ENCODE results near the gene SPSB1. TPM values are rescaled to one million over a fixed set of nuclear protein-coding genes. Genes with fewer than 3 reads are reported as not detected.
A peak's percentile ranks its signal among the peaks of the same experiment; 100 is the strongest.

The SPSB1 gene
- total RNA-seq, 1 experiment from 2014 or later, result 2.9 TPM

- Histone ChIP-seq H3K9me3 (ENCODE audit: control insufficient read depth, low read depth, low read length) (no peaks in the 10 kb centered on the region), H3K56ac (ENCODE audit: insufficient read length, low read depth, low read length) (no peak overlapping the region), H4K8ac (replicated peaks; ENCODE audit: insufficient read length, low read depth, low read length) (no peak overlapping the region), H2BK20ac (ENCODE audit: low read depth, low read length, poor library complexity, severe bottlenecking) (no peak overlapping the region), H3K27me3 (ENCODE audit: insufficient read depth, low read length) (no peaks in the 10 kb centered on the region), H2AFZ (ENCODE audit: low read length) (no peak overlapping the region), H4K5ac (ENCODE audit: insufficient read length, low read depth, low read length) (no peak overlapping the region), H3K79me2 (ENCODE audit: insufficient read depth, low read length) (no peaks in the 10 kb centered on the region), H3K18ac (ENCODE audit: insufficient read length, low read depth, low read length) (no peak overlapping the region), H3K4ac (ENCODE audit: low read depth, low read length) (no peak overlapping the region), H4K20me1 (ENCODE audit: control insufficient read depth, insufficient read depth, insufficient read length) (no peaks in the 10 kb centered on the region), H3K23ac (ENCODE audit: insufficient read length, low read depth, low read length) (no peak overlapping the region), H3K27ac (ENCODE audit: insufficient read length, low read depth, low read length) (no peak overlapping the region), H2BK5ac (ENCODE audit: insufficient read length, low read length) (no peak overlapping the region), H2BK120ac (ENCODE audit: low read depth, low read length, poor library complexity, severe bottlenecking) (no peak overlapping the region), H3K14ac (ENCODE audit: insufficient read depth, low read length) (no peak overlapping the region), H2AK5ac (ENCODE audit: insufficient read length, low read length) (no peak overlapping the region), H3K9ac (ENCODE audit: extremely low read depth, insufficient read length, low read length) (no peak overlapping the region), H3K23me2 (ENCODE audit: insufficient read length, low read depth, low read length, poor library complexity, severe bottlenecking) (no peaks in the 10 kb centered on the region), H3K4me2 (ENCODE audit: insufficient read depth, insufficient read length, low read length) (no peak overlapping the region), H3K4me1 (ENCODE audit: insufficient read depth, low read length) (no peaks in the 10 kb centered on the region; the same call in 1 of the 2 replicates), H4K91ac (ENCODE audit: insufficient read length, low read depth, low read length) (no peak overlapping the region), H2BK12ac (ENCODE audit: insufficient read length, low read depth, low read length) (no peak overlapping the region), H3K79me1 (ENCODE audit: insufficient read depth, low read depth, low read length, poor library complexity, severe bottlenecking) (no peaks in the 10 kb centered on the region), H2BK15ac (ENCODE audit: low read depth, low read length) (no peak overlapping the region), H3T11ph (ENCODE audit: low read length) (no peak overlapping the region)
- no peaks in the 10 kb centered on the region for H3K36me3 Mint-ChIP-seq (ENCODE audit: insufficient read depth in 1 of 3, low read depth in 3 of 3)
- peak overlapping the region in 1 of 3 experiments; percentile 40; a peak in 2 of 7 replicates for H3K27ac Mint-ChIP-seq
- WGBS (ENCODE audit: extremely low coverage, insufficient read length, low lambda C conversion rate), result no CpG with 5 or more reads among the region's 8 CpGs
- no peaks in the 10 kb centered on the region; the same call in 1 of the 2 replicates for H3K27me3 Mint-ChIP-seq (ENCODE audit: low read depth)
- peaks cover 3 to 13% of the 10 kb centered on the region in 2 experiments; a peak in 3 of 4 replicates for H3K4me1 Mint-ChIP-seq
- TF ChIP-seq CTCF (conservative IDR thresholded peaks at IDR 0.05), result no peak
- no peaks in the 10 kb centered on the region for H3K9me3 Mint-ChIP-seq
- H3K4me3 Mint-ChIP-seq, result no peak overlapping the region
- no peak for DNase-seq
Measured at GRCh38 chr1:9368356-9368755, 75.7 kb downstream of the SPSB1 start.

Measured in H9 (cell line).